Uterus (tissue), 4 donors: ENCODE results near the gene PIF1. TPM values are rescaled to one million over a fixed set of nuclear protein-coding genes. Genes with fewer than 3 reads are reported as not detected.
A peak's percentile ranks its signal among the peaks of the same experiment; 100 is the strongest.

Experiments
- DNase-seq, 2 donors: peaks; one replicate each; pipeline ENCODE4 v3.0.0-alpha.2; 2019 to 2020
- H3K27ac ChIP-seq, 2 donors: fragments of 200-600 bp; sonication (generic); 1 replicate in 1 of 2; 2 replicates in 1 of 2; pipeline ENCODE4 v1.5.1; 2016 to 2018
- H3K27me3 ChIP-seq, 2 donors: fragments of 200-600 bp; sonication (generic); one replicate each; pipeline ENCODE4 v1.5.1; 2018 to 2019; ENCODE audit warnings: control low read depth in 1 of 2
- H3K36me3 ChIP-seq, 2 donors: fragments of 200-600 bp; sonication (generic); one replicate each; pipeline ENCODE4 v1.5.1; 2019; ENCODE audit warnings: control low read depth in 1 of 2
- H3K4me1 ChIP-seq, 2 donors: fragments of 200-600 bp; sonication (generic); one replicate each; pipeline ENCODE4 v1.5.1; 2018 to 2019; ENCODE audit warnings: control low read depth in 1 of 2
- H3K4me3 ChIP-seq, 2 donors: fragments of 200-600 bp; sonication (generic); 1 replicate in 1 of 2; 2 replicates in 1 of 2; pipeline ENCODE4 v1.5.1; 2018 to 2019; ENCODE audit warnings: mild to moderate bottlenecking in 1 of 2
- H3K9me3 ChIP-seq, 2 donors: fragments of 200-600 bp; sonication (generic); one replicate each; pipeline ENCODE4 v1.5.1; 2019; ENCODE audit warnings: control low read depth in 1 of 2
- CTCF ChIP-seq, 4 experiments: fragments of 200-600 bp in 2 of 4; fragments of 450-650 bp in 2 of 4; sonication (generic) in 2 of 4; IDR thresholded peaks; one replicate each; pipeline ENCODE4 v1.5.1; 2016 to 2019; ENCODE audit warnings: antibody characterized with exemption in 4 of 4, mild to moderate bottlenecking in 2 of 4, moderate library complexity in 1 of 4
- POLR2A ChIP-seq, 2 donors: fragments of 450-650 bp; IDR thresholded peaks; one replicate each; pipeline ENCODE4 v1.6.1; 2016; ENCODE audit warnings: antibody characterized with exemption in 2 of 2, mild to moderate bottlenecking in 1 of 2, moderate library complexity in 1 of 2
- intact Hi-C: fragments of 100-400 bp; cut with DNase I; formaldehyde crosslinking; loops from one replicate; pipeline ENCODE4 v1.15.1; 2023; ENCODE audit warnings: low total_unique reads
- total RNA-seq, 4 donors: library from RNA; depleted of rRNA in 3 of 4; stranded (reverse); fragments of >200 nt in 3 of 4; gene quantifications; one replicate each; pipeline versions ENCODE4 v1.1.0 to v1.2.4, GENCODE V29; 2014 to 2023
- donor health status: DM: yes; HTN: yes; CAD: no.

The PIF1 gene
- total RNA-seq: 1 to 10 TPM in 1 of 4 donors, under 1 TPM in 2, not detected in 1; 0.24 to 5.5 (median 0.29) TPM

- DNase-seq: peak; percentile 87 to 96
- H3K9me3 ChIP-seq: no peaks in the 10 kb centered on the region
- TF ChIP-seq POLR2A (IDR thresholded peaks at IDR 0.05): peak; percentile 78 to 95
- peak in 2 of 4 experiments; percentile 28 for TF ChIP-seq CTCF (IDR thresholded peaks at IDR 0.05)
- no peaks in the 10 kb centered on the region for H3K36me3 ChIP-seq
- no peaks in the 10 kb centered on the region for H3K27me3 ChIP-seq
- intact Hi-C loops: no loop called here
- H3K27ac ChIP-seq: peak within 1 kb of the TSS; percentile 70 to 81
- H3K4me3 ChIP-seq: peak within 1 kb of the TSS; percentile 25 to 39
- H3K4me1 ChIP-seq: no peaks in the 10 kb centered on the region
Observed at GRCh38 chr15:64825431-64826294, at the start of gene PIF1. PIF1 (minus strand) TSS chr15:64825647; CDS start chr15:64824335, 1,312 bp downstream.

GRCh38 chr15:64870353-64870752, 44.9 kb upstream of the PIF1 start:
- H3K4me1 ChIP-seq: no peaks in the 10 kb centered on the region
- no peaks in the 10 kb centered on the region for H3K36me3 ChIP-seq
- H3K27ac ChIP-seq: no peak overlapping the region
- H3K9me3 ChIP-seq: no peaks in the 10 kb centered on the region
- TF ChIP-seq CTCF (IDR thresholded peaks at IDR 0.05): no peak
- no peak for TF ChIP-seq POLR2A (IDR thresholded peaks at IDR 0.05)
- H3K4me3 ChIP-seq: no peak overlapping the region
- no peaks in the 10 kb centered on the region for H3K27me3 ChIP-seq
- no peak for DNase-seq
- intact Hi-C loops: no loop called here

- no peak for DNase-seq
- Histone ChIP-seq H3K9me3 (no peaks in the 10 kb centered on the region), H3K27ac (no peak overlapping the region), H3K27me3 (no peaks in the 10 kb centered on the region), H3K36me3 (no peaks in the 10 kb centered on the region), H3K4me3 (no peak overlapping the region), H3K4me1 (no peaks in the 10 kb centered on the region)
- intact Hi-C loops: no loop called here
- no peak for TF ChIP-seq CTCF (IDR thresholded peaks at IDR 0.05)
Observed at GRCh38 chr15:64869501-64869900, 44.1 kb upstream of the PIF1 start.

GRCh38 chr15:64865998-64866520, 40.6 kb upstream of the PIF1 start:
- H3K27ac ChIP-seq: peak overlapping the region; percentile 45 to 60
- H3K36me3 ChIP-seq: no peaks in the 10 kb centered on the region
- intact Hi-C loops: no loop called here

More at GRCh38 chr15:64865998-64866520, 40.6 kb upstream of the PIF1 start:
- H3K9me3 ChIP-seq: no peaks in the 10 kb centered on the region
- peaks cover 0 to 4% of the 10 kb centered on the region in 2 donors for H3K4me1 ChIP-seq
- DNase-seq: no peak
- no peaks in the 10 kb centered on the region for H3K27me3 ChIP-seq
- no peak overlapping the region for H3K4me3 ChIP-seq
- TF ChIP-seq POLR2A (IDR thresholded peaks at IDR 0.05) (no peak), CTCF (IDR thresholded peaks at IDR 0.05) (no peak)
